K562 (cell line): Measurements from ENCODE around the gene FAM149A. TPM values are rescaled to one million over a fixed set of nuclear protein-coding genes. Genes with fewer than 3 reads are reported as not detected.

ENCODE experiments used
- ATAC-seq: fragments of 200-7000 bp; cut with Tn5 transposase; 3 replicates; pipeline ENCODE4 v1.9.1; 2020; ENCODE audit warnings: moderate library complexity
- BruUV-seq: library from RNA; stranded (reverse); fragments of 400-500 nt; replicated peaks from 2 replicates; lab custom pipeline; 2021; lab: Mats Ljungman, UMichigan
- CTCF ChIA-PET: fragments of 300-600 bp; formaldehyde crosslinking; extraction: SDS; loops from one replicate; lab custom pipeline; 2021; ENCODE audit warnings: low intra/inter-chr PET ratio; lab: Yijun Ruan, JAX
- POLR2A ChIA-PET: fragments of 300-600, 350-650 bp; sonication (Branson Sonifier 250); formaldehyde crosslinking; extraction: SDS; loops from one replicate; lab custom pipeline; 2021; ENCODE audit warnings: antibody characterized with exemption, inconsistent platforms; lab: Yijun Ruan, JAX
- DNase-seq, 4 experiments: peaks; one replicate each; pipeline versions ENCODE4 v3.0.0 to v3.0.0-alpha.2; 2011 to 2018; ENCODE audit warnings: low spot score in 3 of 4, mixed read lengths in 3 of 4; ENCODE audit errors: extremely low read depth in 1 of 4
- FAIRE-seq: peaks from 2 replicates; lab custom pipeline; 2011; peaks lifted over from hg19 to GRCh38; lab: Jason Lieb, UNC
- H2AFZ ChIP-seq: 2 replicates; pipeline ENCODE4 v1.6.0; 2011; ENCODE audit warnings: low read depth, low read length, control low read depth, inconsistent platforms
- H3K27ac ChIP-seq: fragments of 200-600 bp; 3 replicates; pipeline ENCODE4 v1.8.0; 2011; ENCODE audit warnings: low read depth, mild to moderate bottlenecking, control low read depth, inconsistent platforms, low read length, moderate library complexity, mixed read lengths; ENCODE audit errors: extremely low read depth
- H3K27me3 ChIP-seq, 2 experiments: fragments of 300-600 bp in 1 of 2; 2 replicates in 1 of 2; 3 replicates in 1 of 2; pipeline versions ENCODE4 v1.6.0 to v1.8.0; 2011; ENCODE audit warnings: inconsistent platforms in 2 of 2, low read length in 2 of 2, mild to moderate bottlenecking in 1 of 2, mixed read lengths in 1 of 2, moderate library complexity in 1 of 2; ENCODE audit not compliant: control insufficient read depth in 2 of 2, insufficient read depth in 2 of 2
- H3K36me3 ChIP-seq: fragments of 300-600 bp; 3 replicates; pipeline ENCODE4 v1.8.0; 2011; ENCODE audit warnings: mild to moderate bottlenecking, low read length, inconsistent platforms; ENCODE audit not compliant: control insufficient read depth, insufficient read depth
- H3K4me1 ChIP-seq, 2 experiments: fragments of 200-600 bp in 1 of 2; replicated peaks in 1 of 2; 2 replicates in 1 of 2; 3 replicates in 1 of 2; pipeline versions ENCODE4 v1.5.1 to v1.8.0; 2011; ENCODE audit warnings: inconsistent platforms in 2 of 2, low read length in 2 of 2, mild to moderate bottlenecking in 1 of 2, mixed read lengths in 1 of 2, moderate library complexity in 1 of 2; ENCODE audit not compliant: control insufficient read depth in 2 of 2, insufficient read depth in 2 of 2
- H3K4me2 ChIP-seq: 2 replicates; pipeline ENCODE4 v1.6.1; 2011; ENCODE audit warnings: low read length, control low read depth, inconsistent platforms, mixed read lengths; ENCODE audit not compliant: insufficient read depth
- H3K4me3 ChIP-seq: fragments of 200-600 bp; sonication (generic), shearing (Covaris generic); 2 replicates; pipeline ENCODE4 v1.5.1; 2016; ENCODE audit warnings: control low read depth, inconsistent platforms
- H3K79me2 ChIP-seq: fragments of 200-600 bp; 3 replicates; pipeline ENCODE4 v1.8.0; 2011; ENCODE audit warnings: low read length, inconsistent platforms; ENCODE audit not compliant: control insufficient read depth, insufficient read depth
- H3K9ac ChIP-seq, 2 experiments: 2 replicates each; pipeline versions ENCODE4 v1.6.0 to v1.6.1; 2011; ENCODE audit warnings: low read depth in 2 of 2, low read length in 2 of 2, control low read depth in 1 of 2, inconsistent platforms in 1 of 2, mild to moderate bottlenecking in 1 of 2, mixed read lengths in 1 of 2; ENCODE audit not compliant: insufficient read depth in 1 of 2
- H3K9me1 ChIP-seq: one replicate; pipeline ENCODE4 v1.6.0; 2011; ENCODE audit warnings: inconsistent platforms, mild to moderate bottlenecking, low read length, moderate library complexity; ENCODE audit not compliant: control insufficient read depth, insufficient read depth
- H3K9me3 ChIP-seq: replicated peaks from 2 replicates; pipeline ENCODE4 v1.5.1; 2011; ENCODE audit warnings: low read depth, low read length, inconsistent platforms; ENCODE audit not compliant: control insufficient read depth, insufficient read depth
- H4K20me1 ChIP-seq: replicated peaks from 2 replicates; pipeline ENCODE4 v1.6.1; 2011; ENCODE audit warnings: low read length, inconsistent platforms, mixed read lengths; ENCODE audit not compliant: control insufficient read depth, insufficient read depth
- GTF2E2 ChIP-seq: fragments of 200-800 bp; sonication (Bioruptor generic); IDR thresholded peaks from 2 replicates; pipeline ENCODE4 v1.6.1; 2016; ENCODE audit warnings: missing genetic modification characterization, missing compliant biosample characterization
- SIRT6 ChIP-seq: IDR thresholded peaks from one replicate; pipeline ENCODE4 v1.6.1; 2012; ENCODE audit warnings: low read depth, mild to moderate bottlenecking, control low read depth, inconsistent platforms, low read length, moderate library complexity
- SP2 ChIP-seq: IDR thresholded peaks from 2 replicates; pipeline ENCODE4 v1.6.1; 2011; ENCODE audit warnings: mild to moderate bottlenecking, low read depth, low read length, moderate library complexity; ENCODE audit not compliant: poor library complexity, severe bottlenecking; ENCODE audit errors: extremely low read depth
- WGBS: fragments of 100-300 bp; shearing (Covaris generic); methylation state at CpG from one replicate; pipeline ENCODE4 v1.1.6; 2016; ENCODE audit warnings: low coverage, mixed read lengths; ENCODE audit not compliant: insufficient coverage; ENCODE audit errors: missing lambda C conversion rate; 5-methylcytosine and 5-hydroxymethylcytosine counted together
- in situ Hi-C: fragments of 300-500 bp; cut with MboI; formaldehyde crosslinking; loops from 4 replicates; pipeline ENCODE4 v1.15.0; 2018; ENCODE audit warnings: inconsistent platforms, mixed read lengths
- intact Hi-C: fragments of 100-400 bp; cut with micrococcal nuclease; formaldehyde crosslinking; loops from 2 replicates; pipeline ENCODE4 v1.14.2; 2022
- polyA plus RNA-seq, 8 experiments: library from polyadenylated mRNA; depleted of rRNA in 4 of 8; stranded (reverse) in 5 of 8; unstranded in 3 of 8; fragments of >200 nt; fragmentation: Nextera tagmentation in 2 of 8; fragmentation: Illumina TruSeq in 1 of 8; extraction: Ambion mirVana in 2 of 8; extraction: Trizol in 1 of 8; gene quantifications; 2 replicates each; pipeline versions ENCODE4 v1.2.1 to v1.2.3, GENCODE V29; 2011 to 2014; ENCODE audit warnings: inconsistent platforms in 1 of 8, missing spikeins in 1 of 8
- total RNA-seq, 7 experiments: library from RNA; depleted of rRNA in 6 of 7; stranded (reverse); fragments of >200 nt in 6 of 7; fragmentation: Illumina TruSeq in 2 of 7; extraction: Trizol in 2 of 7; gene quantifications; 2 replicates each; pipeline versions ENCODE4 v1.2.1 to v1.2.3, GENCODE V29; 2011 to 2021; ENCODE audit warnings: low replicate concordance in 1 of 7
- TF ChIP-seq, protein P1 (sequence below), 3 experiments: IDR thresholded peaks in 2 of 3; conservative IDR thresholded peaks in 1 of 3; 2 replicates each; pipeline ENCODE4 v1.5.1; 2011 to 2012; ENCODE audit warnings: low read length in 3 of 3, mild to moderate bottlenecking in 3 of 3, control low read depth in 2 of 3, improper control_type of control experiment in 1 of 3, inconsistent platforms in 1 of 3, low read depth in 1 of 3, mixed read lengths in 1 of 3, moderate library complexity in 1 of 3; ENCODE audit not compliant: insufficient read depth in 2 of 3
- TF ChIP-seq, protein P2 (sequence below): fragments of 250-450 bp; sonication (Bioruptor Pico); IDR thresholded peaks from 2 replicates; pipeline ENCODE4 v1.4.0; 2020; ENCODE audit warnings: mild to moderate bottlenecking, moderate library complexity
- TF ChIP-seq, protein P3 (sequence below): IDR thresholded peaks from 2 replicates; pipeline ENCODE4 v1.6.1; 2011; ENCODE audit warnings: borderline replicate concordance, low read depth, mild to moderate bottlenecking, moderate library complexity, low read length; ENCODE audit not compliant: insufficient read depth, poor library complexity, severe bottlenecking

FAM149A gene
- total and polyA plus RNA-seq, 9 of the 15 experiments (the other 6 are each of a cell fraction or from before 2014, with no cell fraction given) = not detected

DNA sequence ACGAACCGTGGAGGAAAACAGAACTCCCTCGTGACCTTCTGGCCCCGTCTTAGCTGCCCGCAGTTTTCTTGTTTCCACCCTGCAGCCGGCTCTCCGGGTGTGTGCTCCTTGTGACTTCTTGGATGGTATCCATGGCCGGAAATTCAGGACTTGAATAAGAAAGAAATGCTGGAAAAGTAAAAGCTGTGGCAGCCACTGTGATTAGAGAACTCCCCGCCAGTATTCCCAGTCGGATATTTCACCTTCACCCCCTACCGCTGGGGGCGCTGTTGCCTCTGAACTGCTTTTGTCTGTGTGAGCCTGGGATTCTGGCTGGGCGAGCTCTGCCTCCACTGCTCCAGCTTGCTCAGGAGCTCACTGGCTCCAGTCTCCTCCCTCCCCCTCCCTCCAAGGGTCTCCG is 45.4 kb downstream of the FAM149A start:
- Histone ChIP-seq H3K27me3 (peaks cover 25 to 59% of the 10 kb centered on the region in 2 experiments), H3K9me3 (no peaks in the 10 kb centered on the region), H2AFZ (peak overlapping the region; percentile 63; the same call in 1 of the 2 replicates), H3K9me1 (no peaks in the 10 kb centered on the region), H3K4me2 (no peak overlapping the region), H4K20me1 (0 out of 2 replicates have a peak, but pooled peaks cover 4% of the 10 kb centered on the region), H3K4me1 (peaks cover 0 to 4% of the 10 kb centered on the region in 2 experiments; a peak in 2 of 5 replicates), H3K4me3 (no peak overlapping the region), H3K79me2 (no peaks in the 10 kb centered on the region), H3K27ac (no peak overlapping the region), H3K36me3 (no peaks in the 10 kb centered on the region), H3K9ac (no peak overlapping the region)
- no TSS peak for BruUV-seq
- in situ Hi-C loops (no loop called here), intact Hi-C loops (no loop called here)
- 18% methylated on average over 13 of the region's 14 CpGs for WGBS
- peak; percentile 85 for ATAC-seq
- TF ChIP-seq GTF2E2 (no peak), SP2 (peak; percentile 26), SIRT6 (no peak)
- TF ChIP-seq, protein P1, sequence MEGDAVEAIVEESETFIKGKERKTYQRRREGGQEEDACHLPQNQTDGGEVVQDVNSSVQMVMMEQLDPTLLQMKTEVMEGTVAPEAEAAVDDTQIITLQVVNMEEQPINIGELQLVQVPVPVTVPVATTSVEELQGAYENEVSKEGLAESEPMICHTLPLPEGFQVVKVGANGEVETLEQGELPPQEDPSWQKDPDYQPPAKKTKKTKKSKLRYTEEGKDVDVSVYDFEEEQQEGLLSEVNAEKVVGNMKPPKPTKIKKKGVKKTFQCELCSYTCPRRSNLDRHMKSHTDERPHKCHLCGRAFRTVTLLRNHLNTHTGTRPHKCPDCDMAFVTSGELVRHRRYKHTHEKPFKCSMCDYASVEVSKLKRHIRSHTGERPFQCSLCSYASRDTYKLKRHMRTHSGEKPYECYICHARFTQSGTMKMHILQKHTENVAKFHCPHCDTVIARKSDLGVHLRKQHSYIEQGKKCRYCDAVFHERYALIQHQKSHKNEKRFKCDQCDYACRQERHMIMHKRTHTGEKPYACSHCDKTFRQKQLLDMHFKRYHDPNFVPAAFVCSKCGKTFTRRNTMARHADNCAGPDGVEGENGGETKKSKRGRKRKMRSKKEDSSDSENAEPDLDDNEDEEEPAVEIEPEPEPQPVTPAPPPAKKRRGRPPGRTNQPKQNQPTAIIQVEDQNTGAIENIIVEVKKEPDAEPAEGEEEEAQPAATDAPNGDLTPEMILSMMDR (IDR thresholded peaks at IDR 0.05 in 2 of 3, conservative IDR thresholded peaks at IDR 0.05 in 1 of 3; ENCODE audit: insufficient read depth in 2 of 3, low read depth in 1 of 3, low read length in 3 of 3) = peak; percentile 43 to 61 (median 49); a peak in 5 of 6 replicates
- TF ChIP-seq, protein P2, sequence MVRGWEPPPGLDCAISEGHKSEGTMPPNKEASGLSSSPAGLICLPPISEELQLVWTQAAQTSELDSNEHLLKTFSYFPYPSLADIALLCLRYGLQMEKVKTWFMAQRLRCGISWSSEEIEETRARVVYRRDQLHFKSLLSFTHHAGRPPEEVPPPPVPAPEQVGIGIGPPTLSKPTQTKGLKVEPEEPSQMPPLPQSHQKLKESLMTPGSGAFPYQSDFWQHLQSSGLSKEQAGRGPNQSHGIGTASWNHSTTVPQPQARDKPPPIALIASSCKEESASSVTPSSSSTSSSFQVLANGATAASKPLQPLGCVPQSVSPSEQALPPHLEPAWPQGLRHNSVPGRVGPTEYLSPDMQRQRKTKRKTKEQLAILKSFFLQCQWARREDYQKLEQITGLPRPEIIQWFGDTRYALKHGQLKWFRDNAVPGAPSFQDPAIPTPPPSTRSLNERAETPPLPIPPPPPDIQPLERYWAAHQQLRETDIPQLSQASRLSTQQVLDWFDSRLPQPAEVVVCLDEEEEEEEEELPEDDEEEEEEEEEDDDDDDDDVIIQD (CRISPR knock-in tag) = no peak
- TF ChIP-seq, protein P3, sequence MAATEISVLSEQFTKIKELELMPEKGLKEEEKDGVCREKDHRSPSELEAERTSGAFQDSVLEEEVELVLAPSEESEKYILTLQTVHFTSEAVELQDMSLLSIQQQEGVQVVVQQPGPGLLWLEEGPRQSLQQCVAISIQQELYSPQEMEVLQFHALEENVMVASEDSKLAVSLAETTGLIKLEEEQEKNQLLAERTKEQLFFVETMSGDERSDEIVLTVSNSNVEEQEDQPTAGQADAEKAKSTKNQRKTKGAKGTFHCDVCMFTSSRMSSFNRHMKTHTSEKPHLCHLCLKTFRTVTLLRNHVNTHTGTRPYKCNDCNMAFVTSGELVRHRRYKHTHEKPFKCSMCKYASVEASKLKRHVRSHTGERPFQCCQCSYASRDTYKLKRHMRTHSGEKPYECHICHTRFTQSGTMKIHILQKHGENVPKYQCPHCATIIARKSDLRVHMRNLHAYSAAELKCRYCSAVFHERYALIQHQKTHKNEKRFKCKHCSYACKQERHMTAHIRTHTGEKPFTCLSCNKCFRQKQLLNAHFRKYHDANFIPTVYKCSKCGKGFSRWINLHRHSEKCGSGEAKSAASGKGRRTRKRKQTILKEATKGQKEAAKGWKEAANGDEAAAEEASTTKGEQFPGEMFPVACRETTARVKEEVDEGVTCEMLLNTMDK = peak; percentile 3
- ChIA-PET CTCF (no interaction called here), POLR2A (interaction anchor here (0.6 kb wide), 1 partner anchor 239 kb away, joined by 3 read pairs; no protein-coding TSS in a partner anchor)
- FAIRE-seq = peak; percentile 55
- peak in 2 of 4 experiments; percentile 31 to 58 for DNase-seq
